Keratinocyte (primary cell): ENCODE data around the gene MAGI1.

Experiments
- EZH2 ChIP-seq: IDR thresholded peaks from one replicate; pipeline ENCODE4 v1.6.1; 2012; ENCODE audit warnings: inconsistent platforms, mild to moderate bottlenecking, low read length, moderate library complexity
- TF ChIP-seq, protein P1 (sequence below), 3 experiments: IDR thresholded peaks in 1 of 3; conservative IDR thresholded peaks in 1 of 3; optimal IDR thresholded peaks in 1 of 3; 2 replicates in 2 of 3; 3 replicates in 1 of 3; pipeline versions ENCODE3 to v1.5.1; 2011; ENCODE audit warnings: low read length in 3 of 3, mild to moderate bottlenecking in 3 of 3, moderate library complexity in 2 of 3, control low read depth in 1 of 3, inconsistent platforms in 1 of 3; ENCODE audit not compliant: insufficient read depth in 2 of 3; ENCODE audit errors: extremely low read depth in 1 of 3

DNA sequence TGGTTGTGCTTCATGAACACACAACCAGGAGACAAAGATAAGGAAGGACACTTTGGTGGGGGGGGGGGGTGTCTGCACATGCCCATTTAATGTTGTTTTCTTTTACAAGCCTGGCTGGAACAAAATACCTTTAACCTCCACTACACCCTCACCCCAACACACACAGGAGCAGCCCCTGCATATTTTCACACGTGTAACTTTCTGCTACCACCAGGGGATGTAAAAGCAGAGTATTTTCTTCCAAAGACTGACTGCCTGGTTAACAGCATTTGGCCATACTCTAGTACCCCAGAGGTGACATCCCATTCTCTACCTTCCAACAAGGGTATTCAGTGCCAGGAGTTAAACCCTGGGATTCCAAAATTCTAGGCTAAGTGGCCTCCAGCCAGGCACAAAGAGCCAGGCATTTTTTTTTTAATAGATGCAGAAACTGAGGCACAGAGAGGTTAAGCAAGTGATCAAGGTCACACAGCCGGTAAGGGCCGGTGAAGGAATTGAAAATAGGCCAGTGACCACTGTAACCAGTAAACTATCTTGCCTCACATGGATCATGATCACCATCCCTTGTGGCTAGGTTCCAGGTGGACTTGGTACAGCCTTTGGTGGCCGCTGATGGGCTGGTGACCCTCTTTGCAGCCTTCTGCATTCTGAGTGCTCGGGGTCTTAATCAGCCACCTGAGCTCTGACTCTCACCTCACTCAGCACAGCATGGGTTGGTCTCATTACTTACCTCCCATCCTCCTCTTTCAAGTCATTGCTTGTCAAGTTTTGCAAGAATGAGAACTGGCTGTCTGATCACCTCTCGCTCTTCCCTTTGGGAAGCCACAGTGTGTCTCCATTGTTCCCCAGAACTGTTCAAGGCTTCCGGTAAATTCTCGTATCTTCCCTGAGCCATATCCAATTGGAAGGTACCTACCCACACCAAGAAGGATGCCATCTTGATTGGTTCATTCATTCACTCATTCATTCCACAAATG lies 20.4 kb downstream of the MAGI1 start:
- no peak for TF ChIP-seq EZH2
- TF ChIP-seq, protein P1, sequence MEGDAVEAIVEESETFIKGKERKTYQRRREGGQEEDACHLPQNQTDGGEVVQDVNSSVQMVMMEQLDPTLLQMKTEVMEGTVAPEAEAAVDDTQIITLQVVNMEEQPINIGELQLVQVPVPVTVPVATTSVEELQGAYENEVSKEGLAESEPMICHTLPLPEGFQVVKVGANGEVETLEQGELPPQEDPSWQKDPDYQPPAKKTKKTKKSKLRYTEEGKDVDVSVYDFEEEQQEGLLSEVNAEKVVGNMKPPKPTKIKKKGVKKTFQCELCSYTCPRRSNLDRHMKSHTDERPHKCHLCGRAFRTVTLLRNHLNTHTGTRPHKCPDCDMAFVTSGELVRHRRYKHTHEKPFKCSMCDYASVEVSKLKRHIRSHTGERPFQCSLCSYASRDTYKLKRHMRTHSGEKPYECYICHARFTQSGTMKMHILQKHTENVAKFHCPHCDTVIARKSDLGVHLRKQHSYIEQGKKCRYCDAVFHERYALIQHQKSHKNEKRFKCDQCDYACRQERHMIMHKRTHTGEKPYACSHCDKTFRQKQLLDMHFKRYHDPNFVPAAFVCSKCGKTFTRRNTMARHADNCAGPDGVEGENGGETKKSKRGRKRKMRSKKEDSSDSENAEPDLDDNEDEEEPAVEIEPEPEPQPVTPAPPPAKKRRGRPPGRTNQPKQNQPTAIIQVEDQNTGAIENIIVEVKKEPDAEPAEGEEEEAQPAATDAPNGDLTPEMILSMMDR (optimal IDR thresholded peaks at IDR 0.05 in 1 of 3, IDR thresholded peaks at IDR 0.05 in 1 of 3, conservative IDR thresholded peaks at IDR 0.05 in 1 of 3; ENCODE audit: extremely low read depth in 1 of 3, insufficient read depth in 2 of 3, low read length in 3 of 3): no peak
